ENCODE results near the gene CALHM3.
"Not testable (repeated sequence)": the region's sequence is repeated elsewhere in the genome, so short reads cannot be mapped to it uniquely, and the experiment has no call there.

CALHM3 gene

GRCh38 chr10:103479135-103479534, at the start of gene CALHM3:
Gene CALHM3 (minus strand): TSS chr10:103479240. CDS start chr10:103479032, 208 bp downstream.
- no peak for DNase-seq (ENCODE audit: low spot score)

- DNase-seq (ENCODE audit: low spot score), result no peak
Measured at GRCh38 chr10:103528549-103528948, 49.5 kb upstream of the CALHM3 start.

GRCh38 chr10:103527476-103527875, 48.4 kb upstream of the CALHM3 start:
- peak; percentile 74 for DNase-seq (ENCODE audit: low spot score)

- DNase-seq (ENCODE audit: low spot score), result no peak
Measured at GRCh38 chr10:103525901-103526300, 46.9 kb upstream of the CALHM3 start.

GRCh38 chr10:103523683-103524082, 44.6 kb upstream of the CALHM3 start:
- DNase-seq (ENCODE audit: low spot score), result no peak

GRCh38 chr10:103522006-103522405, 43.0 kb upstream of the CALHM3 start:
- DNase-seq (ENCODE audit: low spot score), result not testable (repeated sequence)

- no peak for DNase-seq (ENCODE audit: low spot score)
Measured at GRCh38 chr10:103519798-103520197, 40.8 kb upstream of the CALHM3 start.

- DNase-seq (ENCODE audit: low spot score), result no peak
Measured at GRCh38 chr10:103517234-103518085, 38.4 kb upstream of the CALHM3 start.

GRCh38 chr10:103514244-103514643, 35.2 kb upstream of the CALHM3 start:
- DNase-seq (ENCODE audit: low spot score), result no peak

GRCh38 chr10:103513380-103514060, 34.5 kb upstream of the CALHM3 start:
- no peak for DNase-seq (ENCODE audit: low spot score)

GRCh38 chr10:103512591-103513379, 33.7 kb upstream of the CALHM3 start:
- no peak for DNase-seq (ENCODE audit: low spot score)

- DNase-seq (ENCODE audit: low spot score), result no peak
Measured at GRCh38 chr10:103512166-103512565, 33.1 kb upstream of the CALHM3 start.

- DNase-seq (ENCODE audit: low spot score), result no peak
Measured at GRCh38 chr10:103510791-103511752, 32.0 kb upstream of the CALHM3 start.

GRCh38 chr10:103510046-103510685, 31.1 kb upstream of the CALHM3 start:
- DNase-seq (ENCODE audit: low spot score), result no peak

GRCh38 chr10:103507235-103508191, 28.5 kb upstream of the CALHM3 start:
- DNase-seq (ENCODE audit: low spot score), result no peak

GRCh38 chr10:103506061-103506460, 27.0 kb upstream of the CALHM3 start:
- DNase-seq (ENCODE audit: low spot score), result no peak

- no peak for DNase-seq (ENCODE audit: low spot score)
Measured at GRCh38 chr10:103504181-103504783, 25.2 kb upstream of the CALHM3 start.

GRCh38 chr10:103503777-103504176, 24.7 kb upstream of the CALHM3 start:
- DNase-seq (ENCODE audit: low spot score), result not testable (repeated sequence)

Measured in RKO (cell line).